HCT116 (cell line): ENCODE measurements around the gene UROS. TPM values are rescaled to one million over a fixed set of nuclear protein-coding genes. Genes with fewer than 3 reads are reported as not detected.

Experiments
- ATAC-seq: fragments of 200-7000 bp; cut with Tn5 transposase; 2 replicates; pipeline ENCODE4 v1.9.1; 2020; ENCODE audit warnings: mild to moderate bottlenecking, moderate library complexity
- BruUV-seq: library from RNA; stranded (reverse); fragments of 400-500 nt; replicated peaks from 2 replicates; lab custom pipeline; 2021; lab: Mats Ljungman, UMichigan
- CTCF ChIA-PET: fragments of 300-600 bp; sonication (Branson Sonifier 250); formaldehyde crosslinking; loops from one replicate; lab custom pipeline; 2021; ENCODE audit warnings: antibody characterized with exemption; lab: Charles Lee
- POLR2A ChIA-PET: fragments of 300-600, 350-600 bp; sonication (Branson Sonifier 250); formaldehyde crosslinking; loops from one replicate; lab custom pipeline; 2021; ENCODE audit warnings: antibody characterized with exemption; lab: Charles Lee
- RAD21 ChIA-PET, 2 experiments: fragments of 300-600 bp; sonication (Branson Sonifier 250); formaldehyde crosslinking; loops; one replicate each; lab custom pipeline; 2023; ENCODE audit warnings: low total read pairs in 2 of 2; ENCODE audit not compliant: uncharacterized antibody in 2 of 2, unreplicated experiment in 2 of 2, low non-redundant PET in 1 of 2; lab: Charles Lee
- DNase-seq: peaks from one replicate; pipeline ENCODE4 v3.0.0-alpha.2; 2010; ENCODE audit warnings: low read depth, low spot score
- H2AFZ ChIP-seq: fragments of 200-600 bp; shearing (Covaris generic), sonication (generic); 2 replicates; pipeline ENCODE4 v1.6.1; 2017; ENCODE audit warnings: low read depth, mixed run types, mixed read lengths, antibody characterized with exemption, low read length; ENCODE audit not compliant: poor library complexity, severe bottlenecking
- H3K27ac ChIP-seq: 2 replicates; pipeline ENCODE4 v1.5.1; 2012; ENCODE audit warnings: low read depth, low read length
- H3K27me3 ChIP-seq: fragments of 200-600 bp; sonication (generic); 2 replicates; pipeline ENCODE4 v1.6.1; 2016; ENCODE audit warnings: mixed run types, low read length, mixed read lengths; ENCODE audit not compliant: insufficient read depth
- H3K36me3 ChIP-seq, 2 experiments: fragments of 200-500 bp in 1 of 2; fragments of 200-600 bp in 1 of 2; sonication (Bioruptor generic) in 1 of 2; sonication (generic) in 1 of 2; 2 replicates each; pipeline versions ENCODE4 v1.5.1 to v1.6.1; 2014 to 2016; ENCODE audit warnings: low read length in 2 of 2, inconsistent platforms in 1 of 2, mixed read lengths in 1 of 2, mixed run types in 1 of 2; ENCODE audit not compliant: insufficient read depth in 2 of 2, control insufficient read depth in 1 of 2
- H3K4me1 ChIP-seq, 2 experiments: fragments of 200-600 bp in 1 of 2; sonication (generic) in 1 of 2; 2 replicates each; pipeline versions ENCODE4 v1.5.1 to v1.6.1; 2012 to 2017; ENCODE audit warnings: low read length in 2 of 2, inconsistent platforms in 1 of 2, mild to moderate bottlenecking in 1 of 2, mixed read lengths in 1 of 2, mixed run types in 1 of 2, moderate library complexity in 1 of 2; ENCODE audit not compliant: insufficient read depth in 2 of 2, control insufficient read depth in 1 of 2
- H3K4me2 ChIP-seq: fragments of 200-600 bp; sonication (generic); 2 replicates; pipeline ENCODE4 v1.6.1; 2017; ENCODE audit warnings: mixed run types, low read length, mixed read lengths
- H3K4me3 ChIP-seq, 2 experiments: fragments of 200-600 bp in 1 of 2; sonication (generic) in 1 of 2; replicated peaks in 1 of 2; 2 replicates each; pipeline ENCODE4 v1.5.1; 2011 to 2016; ENCODE audit warnings: low read length in 2 of 2, control low read depth in 1 of 2, low read depth in 1 of 2, mild to moderate bottlenecking in 1 of 2, mixed read lengths in 1 of 2, mixed run types in 1 of 2
- H3K79me2 ChIP-seq: fragments of 200-600 bp; sonication (generic); 2 replicates; pipeline ENCODE4 v1.6.1; 2017; ENCODE audit warnings: mild to moderate bottlenecking, mixed run types, low read length, moderate library complexity, mixed read lengths; ENCODE audit not compliant: insufficient read depth
- H3K9ac ChIP-seq: fragments of 200-600 bp; sonication (generic); 2 replicates; pipeline ENCODE4 v1.6.1; 2016; ENCODE audit warnings: low read length, mixed read lengths
- H3K9me2 ChIP-seq: fragments of 200-600 bp; sonication (generic), shearing (Covaris generic); 2 replicates; pipeline ENCODE4 v1.6.1; 2017; ENCODE audit warnings: mixed run types, mild to moderate bottlenecking, moderate library complexity; ENCODE audit not compliant: insufficient read depth
- H3K9me3 ChIP-seq, 2 experiments: fragments of 200-500 bp in 1 of 2; fragments of 200-600 bp in 1 of 2; sonication (Bioruptor generic) in 1 of 2; sonication (generic) in 1 of 2; 2 replicates each; pipeline ENCODE4 v1.6.1; 2014 to 2017; ENCODE audit warnings: low read length in 2 of 2, mixed read lengths in 2 of 2, inconsistent platforms in 1 of 2, low read depth in 1 of 2, mild to moderate bottlenecking in 1 of 2, mixed run types in 1 of 2, moderate library complexity in 1 of 2; ENCODE audit not compliant: control insufficient read depth in 1 of 2, insufficient read depth in 1 of 2
- H4K20me1 ChIP-seq: fragments of 200-600 bp; sonication (generic), shearing (Covaris generic); 2 replicates; pipeline ENCODE4 v1.6.1; 2017; ENCODE audit warnings: mixed run types, mild to moderate bottlenecking, moderate library complexity; ENCODE audit not compliant: insufficient read depth
- CBX3 ChIP-seq: IDR thresholded peaks from 2 replicates; pipeline ENCODE4 v1.6.1; 2012; ENCODE audit warnings: low read depth
- CTCF ChIP-seq, 3 experiments: fragments of 200-600 bp in 1 of 3; sonication (generic) in 1 of 3; IDR thresholded peaks in 2 of 3; conservative IDR thresholded peaks in 1 of 3; 2 replicates each; pipeline ENCODE4 v1.5.1; 2012 to 2017; ENCODE audit warnings: low read depth in 2 of 3, low read length in 2 of 3, antibody characterized with exemption in 1 of 3, borderline replicate concordance in 1 of 3, control low read depth in 1 of 3, mild to moderate bottlenecking in 1 of 3, mixed read lengths in 1 of 3, mixed run types in 1 of 3, moderate library complexity in 1 of 3; ENCODE audit not compliant: insufficient read depth in 1 of 3
- ELF1 ChIP-seq: IDR thresholded peaks from 2 replicates; pipeline ENCODE4 v1.6.1; 2012; ENCODE audit warnings: low read depth, borderline replicate concordance
- EZH2 ChIP-seq: fragments of 200-600 bp; sonication (generic); IDR thresholded peaks from 2 replicates; pipeline ENCODE4 v1.6.1; 2017; ENCODE audit warnings: antibody characterized with exemption, mixed run types
- EZH2phosphoT487 ChIP-seq: fragments of 200-600 bp; IDR thresholded peaks from 2 replicates; pipeline ENCODE4 v1.6.1; 2018; ENCODE audit warnings: antibody characterized with exemption, borderline replicate concordance
- FOSL1 ChIP-seq: IDR thresholded peaks from 2 replicates; pipeline ENCODE4 v1.6.1; 2012; ENCODE audit warnings: low read depth
- POLR2AphosphoS5 ChIP-seq: IDR thresholded peaks from 2 replicates; pipeline ENCODE4 v1.6.1; 2011; ENCODE audit warnings: mild to moderate bottlenecking, low read depth, low read length, moderate library complexity
- RAD21 ChIP-seq: IDR thresholded peaks from 2 replicates; pipeline ENCODE4 v1.6.1; 2012; ENCODE audit warnings: low read depth, mild to moderate bottlenecking
- SIN3A ChIP-seq: IDR thresholded peaks from 2 replicates; pipeline ENCODE4 v1.6.1; 2012; ENCODE audit warnings: low read depth
- SP1 ChIP-seq: IDR thresholded peaks from 2 replicates; pipeline ENCODE4 v1.6.1; 2012; ENCODE audit warnings: low read depth
- SRF ChIP-seq: IDR thresholded peaks from 2 replicates; pipeline ENCODE4 v1.6.1; 2012; ENCODE audit warnings: low read depth
- TCF7L2 ChIP-seq: IDR thresholded peaks from 2 replicates; pipeline ENCODE4 v1.7.0; 2011; ENCODE audit warnings: borderline replicate concordance, inconsistent platforms; ENCODE audit not compliant: insufficient read depth, insufficient read length; ENCODE audit errors: extremely low read depth
- YY1 ChIP-seq: IDR thresholded peaks from 2 replicates; pipeline ENCODE4 v1.6.1; 2011; ENCODE audit warnings: low read length, low read depth, moderate library complexity, mild to moderate bottlenecking; ENCODE audit not compliant: insufficient replicate concordance; ENCODE audit errors: extremely low read depth
- ZFX ChIP-seq: fragments of 450-650 bp; IDR thresholded peaks from 2 replicates; pipeline ENCODE4 v1.6.1; 2017
- ZNF274 ChIP-seq: fragments of 200-500 bp; sonication (Bioruptor generic); IDR thresholded peaks from 2 replicates; pipeline ENCODE4 v1.6.1; 2014; ENCODE audit warnings: mild to moderate bottlenecking, low read depth, low read length, inconsistent platforms
- intact Hi-C: fragments of 100-400 bp; cut with micrococcal nuclease; formaldehyde crosslinking; loops from 2 replicates; pipeline ENCODE4 v1.10.0; 2022
- total RNA-seq: library from RNA; stranded (reverse); gene quantifications from one replicate; pipeline ENCODE4 v1.2.1, GENCODE V29; 2021; ENCODE audit not compliant: unreplicated experiment
- TF ChIP-seq, protein P1 (sequence below): IDR thresholded peaks from 2 replicates; pipeline ENCODE4 v1.6.1; 2011; ENCODE audit warnings: mild to moderate bottlenecking, low read length, moderate library complexity; ENCODE audit not compliant: insufficient replicate concordance; ENCODE audit errors: extremely low read depth
- TF ChIP-seq, protein P2 (sequence below): IDR thresholded peaks from 2 replicates; pipeline ENCODE4 v1.6.1; 2012
- TF ChIP-seq, protein P3 (sequence below): IDR thresholded peaks from 2 replicates; pipeline ENCODE4 v1.6.1; 2012
- TF ChIP-seq, protein P4 (sequence below): IDR thresholded peaks from 2 replicates; pipeline ENCODE4 v1.6.1; 2012; ENCODE audit warnings: low read depth

The UROS gene
- total RNA-seq, 1 experiment from 2014 or later, result 63.9 TPM

DNA sequence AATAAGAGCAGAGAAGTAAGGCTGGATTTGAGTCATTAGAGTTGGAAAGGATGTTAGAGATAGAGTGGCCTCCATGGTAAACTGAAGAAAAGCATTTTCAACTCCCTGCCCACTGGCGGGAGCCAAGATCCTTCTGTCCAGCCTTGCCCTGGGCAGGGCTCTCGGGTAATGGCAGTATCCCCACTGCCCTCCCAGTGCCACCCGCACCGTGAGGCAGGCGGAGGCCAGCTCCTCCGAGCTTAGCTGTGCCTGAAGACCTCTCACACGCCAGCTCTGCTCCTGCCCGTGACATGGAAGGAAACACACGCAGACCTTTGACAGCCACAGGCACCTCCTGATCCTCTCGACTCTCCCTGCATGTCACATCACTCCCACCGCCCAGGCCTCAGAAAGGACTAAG is 22.6 kb upstream of the UROS start:
- no TSS peak for BruUV-seq
- ChIA-PET CTCF (no interaction called here), POLR2A (no interaction called here), RAD21 (no interaction called here)
- Histone ChIP-seq H3K9me2 (no peaks in the 10 kb centered on the region), H3K27ac (no peak overlapping the region), H3K9ac (no peak overlapping the region), H3K9me3 (no peaks in the 10 kb centered on the region), H3K4me2 (no peak overlapping the region), H3K4me1 (no peaks in the 10 kb centered on the region), H2AFZ (no peak overlapping the region), H3K4me3 (no peak overlapping the region), H4K20me1 (no peaks in the 10 kb centered on the region; the same call in 1 of the 2 replicates), H3K36me3 (peaks cover 13 to 19% of the 10 kb centered on the region in 2 experiments; a peak in 3 of 4 replicates), H3K79me2 (no peaks in the 10 kb centered on the region), H3K27me3 (no peaks in the 10 kb centered on the region)
- DNase-seq (no peak), ATAC-seq (no peak)
- intact Hi-C loops, result no loop called here
- no peak for TF ChIP-seq CBX3
- TF ChIP-seq YY1, result no peak
- TF ChIP-seq TCF7L2, result no peak
- TF ChIP-seq EZH2phosphoT487, result no peak
- TF ChIP-seq CTCF (IDR thresholded peaks at IDR 0.05 in 2 of 3, conservative IDR thresholded peaks at IDR 0.05 in 1 of 3; ENCODE audit: borderline replicate concordance in 1 of 3, insufficient read depth in 1 of 3, low read depth in 2 of 3, low read length in 2 of 3), result no peak
- TF ChIP-seq SIN3A, result no peak
- no peak for TF ChIP-seq ZFX
- TF ChIP-seq, protein P1, sequence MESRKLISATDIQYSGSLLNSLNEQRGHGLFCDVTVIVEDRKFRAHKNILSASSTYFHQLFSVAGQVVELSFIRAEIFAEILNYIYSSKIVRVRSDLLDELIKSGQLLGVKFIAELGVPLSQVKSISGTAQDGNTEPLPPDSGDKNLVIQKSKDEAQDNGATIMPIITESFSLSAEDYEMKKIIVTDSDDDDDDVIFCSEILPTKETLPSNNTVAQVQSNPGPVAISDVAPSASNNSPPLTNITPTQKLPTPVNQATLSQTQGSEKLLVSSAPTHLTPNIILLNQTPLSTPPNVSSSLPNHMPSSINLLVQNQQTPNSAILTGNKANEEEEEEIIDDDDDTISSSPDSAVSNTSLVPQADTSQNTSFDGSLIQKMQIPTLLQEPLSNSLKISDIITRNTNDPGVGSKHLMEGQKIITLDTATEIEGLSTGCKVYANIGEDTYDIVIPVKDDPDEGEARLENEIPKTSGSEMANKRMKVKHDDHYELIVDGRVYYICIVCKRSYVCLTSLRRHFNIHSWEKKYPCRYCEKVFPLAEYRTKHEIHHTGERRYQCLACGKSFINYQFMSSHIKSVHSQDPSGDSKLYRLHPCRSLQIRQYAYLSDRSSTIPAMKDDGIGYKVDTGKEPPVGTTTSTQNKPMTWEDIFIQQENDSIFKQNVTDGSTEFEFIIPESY, result no peak
- TF ChIP-seq ZNF274, result no peak
- no peak for TF ChIP-seq FOSL1
- no peak for TF ChIP-seq POLR2AphosphoS5
- TF ChIP-seq, protein P2, sequence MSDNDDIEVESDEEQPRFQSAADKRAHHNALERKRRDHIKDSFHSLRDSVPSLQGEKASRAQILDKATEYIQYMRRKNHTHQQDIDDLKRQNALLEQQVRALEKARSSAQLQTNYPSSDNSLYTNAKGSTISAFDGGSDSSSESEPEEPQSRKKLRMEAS, result no peak
- TF ChIP-seq, protein P3, sequence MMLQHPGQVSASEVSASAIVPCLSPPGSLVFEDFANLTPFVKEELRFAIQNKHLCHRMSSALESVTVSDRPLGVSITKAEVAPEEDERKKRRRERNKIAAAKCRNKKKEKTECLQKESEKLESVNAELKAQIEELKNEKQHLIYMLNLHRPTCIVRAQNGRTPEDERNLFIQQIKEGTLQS, result no peak
- no peak for TF ChIP-seq ELF1
- no peak for TF ChIP-seq SRF
- no peak for TF ChIP-seq RAD21
- TF ChIP-seq SP1, result no peak
- TF ChIP-seq, protein P4, sequence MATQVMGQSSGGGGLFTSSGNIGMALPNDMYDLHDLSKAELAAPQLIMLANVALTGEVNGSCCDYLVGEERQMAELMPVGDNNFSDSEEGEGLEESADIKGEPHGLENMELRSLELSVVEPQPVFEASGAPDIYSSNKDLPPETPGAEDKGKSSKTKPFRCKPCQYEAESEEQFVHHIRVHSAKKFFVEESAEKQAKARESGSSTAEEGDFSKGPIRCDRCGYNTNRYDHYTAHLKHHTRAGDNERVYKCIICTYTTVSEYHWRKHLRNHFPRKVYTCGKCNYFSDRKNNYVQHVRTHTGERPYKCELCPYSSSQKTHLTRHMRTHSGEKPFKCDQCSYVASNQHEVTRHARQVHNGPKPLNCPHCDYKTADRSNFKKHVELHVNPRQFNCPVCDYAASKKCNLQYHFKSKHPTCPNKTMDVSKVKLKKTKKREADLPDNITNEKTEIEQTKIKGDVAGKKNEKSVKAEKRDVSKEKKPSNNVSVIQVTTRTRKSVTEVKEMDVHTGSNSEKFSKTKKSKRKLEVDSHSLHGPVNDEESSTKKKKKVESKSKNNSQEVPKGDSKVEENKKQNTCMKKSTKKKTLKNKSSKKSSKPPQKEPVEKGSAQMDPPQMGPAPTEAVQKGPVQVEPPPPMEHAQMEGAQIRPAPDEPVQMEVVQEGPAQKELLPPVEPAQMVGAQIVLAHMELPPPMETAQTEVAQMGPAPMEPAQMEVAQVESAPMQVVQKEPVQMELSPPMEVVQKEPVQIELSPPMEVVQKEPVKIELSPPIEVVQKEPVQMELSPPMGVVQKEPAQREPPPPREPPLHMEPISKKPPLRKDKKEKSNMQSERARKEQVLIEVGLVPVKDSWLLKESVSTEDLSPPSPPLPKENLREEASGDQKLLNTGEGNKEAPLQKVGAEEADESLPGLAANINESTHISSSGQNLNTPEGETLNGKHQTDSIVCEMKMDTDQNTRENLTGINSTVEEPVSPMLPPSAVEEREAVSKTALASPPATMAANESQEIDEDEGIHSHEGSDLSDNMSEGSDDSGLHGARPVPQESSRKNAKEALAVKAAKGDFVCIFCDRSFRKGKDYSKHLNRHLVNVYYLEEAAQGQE, result no peak
- TF ChIP-seq EZH2, result no peak
